ENCODE results near the gene STX18. TPM values are rescaled to one million over a fixed set of nuclear protein-coding genes. Genes with fewer than 3 reads are reported as not detected.
"Not testable (repeated sequence)": the region's sequence is repeated elsewhere in the genome, so short reads cannot be mapped to it uniquely, and the experiment has no call there.

Gene STX18
- total RNA-seq, 1 donor from 2014 or later = 18.2 TPM

DNA sequence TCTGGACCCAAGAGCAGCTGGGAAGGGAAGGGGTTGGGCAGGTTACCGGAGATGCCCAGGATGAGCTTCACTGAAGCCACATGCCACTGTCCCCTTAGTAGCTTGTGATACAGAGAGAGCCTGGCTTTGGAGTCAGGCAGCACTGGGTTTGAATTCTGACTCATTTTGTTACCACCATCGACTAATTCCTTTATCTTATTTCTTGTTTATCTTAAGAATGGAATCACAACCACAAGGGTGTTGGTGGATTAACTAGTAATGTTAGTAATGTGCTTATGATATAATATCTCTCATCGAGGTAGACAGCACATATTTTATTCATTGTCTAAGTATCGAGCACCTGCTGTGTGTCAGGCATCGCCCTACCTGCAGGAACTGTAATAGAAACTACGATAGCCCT, 17.7 kb upstream of the STX18 start:
- ATAC-seq = no peak
- no peak for DNase-seq
- intact Hi-C loops (cut with micrococcal nuclease) = no loop called here

DNA sequence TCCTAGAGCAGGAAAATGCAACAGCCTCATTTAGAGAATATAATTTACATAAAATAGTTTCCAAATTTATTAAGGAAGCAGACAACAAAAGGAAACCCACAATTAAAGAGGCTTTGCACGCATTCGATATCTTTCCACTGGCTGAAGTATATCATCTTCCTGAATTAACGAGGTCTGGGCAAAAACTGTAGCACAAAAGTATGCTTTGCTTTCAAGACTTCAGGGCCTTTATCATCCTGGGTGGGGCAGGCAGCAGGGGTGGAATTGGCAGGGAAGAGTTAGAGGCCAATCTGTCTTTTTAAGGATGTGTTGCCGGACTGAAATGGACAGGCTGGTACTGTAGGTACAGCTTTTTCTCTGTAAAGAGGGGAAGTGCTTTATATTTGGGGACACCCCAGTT, 17.0 kb upstream of the STX18 start:
- DNase-seq (no peak), ATAC-seq (no peak)
- intact Hi-C loops (cut with micrococcal nuclease) = no loop called here

DNA sequence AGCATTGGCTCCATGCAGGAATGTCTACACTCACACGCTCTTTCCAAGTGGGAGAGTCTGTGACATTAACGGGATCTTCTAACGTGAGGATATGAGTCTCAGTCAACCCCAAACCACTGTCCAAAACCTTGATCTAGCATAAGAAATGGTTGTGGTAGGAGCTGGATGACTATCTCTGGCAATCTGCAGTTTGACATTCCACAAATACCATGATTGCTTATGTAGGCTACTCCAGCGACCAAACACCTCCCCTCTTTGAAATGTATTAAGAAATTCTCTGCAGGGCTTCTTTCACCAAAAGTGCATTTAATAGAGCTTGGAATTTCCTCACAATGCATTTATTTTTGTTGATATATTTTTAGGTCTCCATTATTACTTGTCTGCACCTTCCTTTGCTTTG, 14.1 kb upstream of the STX18 start:
- DNase-seq = no peak
- ATAC-seq = no peak
- intact Hi-C loops (cut with micrococcal nuclease) = no loop called here

DNA sequence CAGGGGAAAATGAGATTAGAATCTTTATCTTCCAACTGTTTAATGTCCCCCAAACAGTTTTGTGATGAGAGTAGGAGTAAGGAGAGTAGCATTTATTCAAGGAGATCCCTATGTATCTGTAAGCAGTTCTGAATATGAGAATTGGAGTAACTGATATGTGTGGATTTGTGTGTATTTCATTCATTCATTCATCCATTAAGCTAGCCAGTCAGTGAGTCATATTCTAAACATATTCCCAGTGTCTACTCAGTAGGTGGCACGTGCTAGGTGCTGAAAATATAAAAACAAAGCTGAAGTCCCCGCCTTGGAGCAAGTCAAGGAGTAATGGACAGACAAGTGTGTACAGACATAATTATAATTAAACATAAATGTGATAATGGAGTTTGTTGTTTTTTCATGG, 12.4 kb upstream of the STX18 start:
- DNase-seq = no peak
- ATAC-seq = no peak
- intact Hi-C loops (cut with micrococcal nuclease) = no loop called here

DNA sequence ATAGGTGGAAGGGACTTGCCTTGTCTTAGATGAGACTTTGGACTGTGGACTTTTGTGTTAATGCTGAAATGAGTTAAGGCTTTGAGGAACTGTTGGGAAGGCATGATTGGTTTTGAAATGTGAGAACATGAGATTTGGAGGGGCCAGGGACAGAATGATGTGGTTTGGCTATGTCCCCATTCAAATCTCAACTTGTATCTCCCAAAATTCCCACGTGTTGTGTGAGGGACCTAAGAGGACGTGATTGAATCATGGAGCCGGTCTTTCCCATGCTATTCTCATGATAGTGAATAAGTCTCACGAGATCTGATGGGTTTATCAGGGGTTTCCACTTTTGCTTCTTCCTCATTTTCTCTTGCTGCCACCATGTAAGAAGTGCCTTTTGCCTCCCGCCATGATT, 10.2 kb upstream of the STX18 start:
- intact Hi-C loops (cut with micrococcal nuclease); DNase-seq; ATAC-seq: not testable (repeated sequence)

DNA sequence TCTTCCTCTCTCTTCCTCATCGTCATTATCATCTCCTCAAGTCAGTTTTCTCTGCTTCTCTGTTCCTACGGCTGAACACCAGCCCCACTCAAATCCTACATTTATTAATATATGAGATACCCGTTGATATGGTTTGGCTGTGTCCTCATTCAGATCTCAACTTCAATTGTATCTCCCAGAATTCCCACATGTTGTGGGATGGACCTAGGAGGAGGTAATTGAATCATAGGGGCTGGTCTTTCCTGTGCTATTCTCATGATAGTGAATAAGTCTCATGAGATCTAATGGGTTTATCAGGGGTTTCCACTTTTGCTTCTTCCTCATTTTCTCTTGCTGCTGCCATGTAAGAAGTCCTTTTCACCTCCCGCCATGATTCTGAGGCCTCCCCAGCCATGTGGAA, 8.3 kb upstream of the STX18 start:
- ATAC-seq; intact Hi-C loops (cut with micrococcal nuclease); DNase-seq: not testable (repeated sequence)

DNA sequence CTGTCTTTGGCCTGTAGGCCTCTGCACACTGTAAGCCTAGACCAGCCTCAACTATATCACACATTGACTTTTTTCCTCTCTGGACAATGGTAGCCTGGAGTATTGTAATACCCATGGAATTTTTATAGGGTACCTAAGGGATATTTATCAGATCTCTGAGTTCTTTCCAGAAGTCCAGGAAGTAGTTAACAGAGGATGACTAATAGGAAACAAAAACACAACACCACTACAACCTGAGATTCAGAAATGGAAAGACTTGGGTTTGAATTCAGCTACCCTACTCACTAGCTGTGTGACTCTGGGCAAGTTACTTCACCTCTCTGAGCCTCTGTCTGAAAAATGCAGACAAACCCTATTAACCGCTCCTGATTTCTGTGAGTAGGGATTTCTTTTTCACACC, 7.7 kb upstream of the STX18 start:
- DNase-seq = no peak
- intact Hi-C loops (cut with micrococcal nuclease) = no loop called here
- ATAC-seq = no peak

DNA sequence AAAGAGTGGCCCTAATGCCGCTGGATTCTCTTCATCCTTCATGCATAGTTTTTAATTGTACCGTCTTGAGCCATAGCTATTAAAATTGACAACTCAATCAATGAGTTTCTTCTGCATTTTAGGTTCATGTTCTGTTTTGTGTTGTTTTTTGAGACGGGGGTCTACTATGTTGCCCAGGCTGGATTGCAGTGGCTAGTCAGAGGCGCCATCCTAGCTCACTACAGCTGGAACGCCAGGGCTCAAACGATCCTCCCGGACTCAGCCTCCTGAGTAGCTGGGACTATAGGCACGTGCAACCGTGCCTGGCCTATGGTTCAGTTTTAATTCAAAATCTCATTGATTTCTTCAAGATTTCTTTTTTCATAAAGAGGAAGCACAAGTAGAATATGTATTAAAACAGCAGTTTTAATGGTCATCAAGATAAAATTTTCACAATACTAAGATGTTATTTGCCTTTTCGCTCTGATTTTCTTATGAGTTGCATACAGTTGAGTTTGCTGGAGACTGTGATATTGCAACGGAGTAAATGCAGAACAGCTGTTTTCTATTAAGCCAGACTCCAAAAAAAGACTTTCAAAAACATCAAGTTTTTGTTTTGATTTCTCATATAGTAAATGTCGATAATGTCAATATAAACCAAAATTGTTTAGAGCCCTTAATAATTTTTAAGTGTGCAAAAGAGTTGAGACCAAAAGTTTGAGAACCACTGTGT, 1.1 kb upstream of the STX18 start:
- DNase-seq (no peak), ATAC-seq (no peak)
- intact Hi-C loops (cut with micrococcal nuclease) = no loop called here

DNA sequence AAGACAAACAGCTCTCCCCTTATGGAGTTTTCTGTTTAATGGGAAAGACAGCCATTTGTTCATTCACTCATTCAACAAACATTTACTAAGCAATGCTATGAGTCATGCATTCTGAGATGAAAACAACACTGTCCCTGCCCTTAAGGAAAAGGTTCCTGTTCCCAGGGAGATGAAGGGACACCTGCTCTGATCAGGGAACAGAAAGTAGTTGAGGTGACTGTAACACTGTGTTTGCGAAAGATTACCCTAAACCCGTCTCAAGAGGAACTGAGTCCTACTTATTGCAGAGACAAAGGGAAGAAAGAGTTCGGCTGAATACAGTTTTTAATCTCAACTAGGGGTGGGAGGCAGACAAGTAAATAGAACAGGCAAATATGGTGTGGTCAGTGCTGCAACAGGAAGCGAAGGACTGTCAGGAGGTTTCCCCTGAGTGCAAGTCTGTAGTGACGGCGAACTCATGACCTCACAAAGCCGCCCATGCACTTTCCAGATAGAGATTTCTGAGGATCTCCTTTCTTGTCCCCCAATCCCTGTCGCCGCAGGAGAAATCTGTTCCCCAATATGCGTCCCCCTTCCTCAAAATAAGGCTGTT, 712 bp downstream of the STX18 start:
- peak; percentile 52 for ATAC-seq
- DNase-seq = no peak
- intact Hi-C loops (cut with micrococcal nuclease) = no loop called here

DNA sequence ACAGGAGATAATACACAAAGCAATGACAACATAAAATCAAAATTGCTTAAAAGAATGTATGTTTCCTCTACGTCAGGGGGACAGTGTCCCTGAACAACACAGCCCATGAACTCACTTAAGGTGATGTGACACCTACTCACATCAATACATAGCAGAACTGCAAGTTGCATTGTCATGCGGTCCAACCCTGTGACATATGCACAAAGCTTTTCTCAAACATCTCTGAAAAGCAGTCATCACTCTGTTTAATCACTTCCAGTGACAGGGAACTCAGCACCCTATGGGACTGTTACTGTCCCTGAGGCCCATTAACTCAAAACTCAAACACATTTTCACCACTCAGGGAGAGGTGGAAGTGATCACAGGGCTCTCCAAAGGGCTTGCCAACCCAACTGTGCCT, 2.4 kb downstream of the STX18 start:
- DNase-seq (no peak), ATAC-seq (no peak)
- intact Hi-C loops (cut with micrococcal nuclease) = no loop called here

DNA sequence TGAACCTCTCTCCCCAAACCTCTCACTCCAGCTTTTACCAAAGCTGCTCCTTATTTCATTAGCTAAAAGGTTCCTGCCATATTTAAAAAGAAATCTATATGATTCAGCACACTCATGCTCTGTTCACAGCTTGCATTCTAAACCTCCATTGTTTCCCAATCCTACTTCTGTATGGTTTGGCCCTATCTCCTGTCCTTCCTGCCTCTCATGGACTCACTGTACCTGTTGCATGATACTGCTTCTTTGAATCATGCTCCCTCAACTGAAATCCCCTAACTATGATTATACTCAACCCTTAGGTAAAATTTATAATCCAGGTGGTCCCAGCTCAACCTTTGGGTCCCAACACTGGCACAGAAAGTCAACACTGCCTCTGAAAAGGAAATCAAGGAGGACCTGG, 6.3 kb downstream of the STX18 start:
- DNase-seq (no peak), ATAC-seq (no peak)
- intact Hi-C loops (cut with micrococcal nuclease) = no loop called here

DNA sequence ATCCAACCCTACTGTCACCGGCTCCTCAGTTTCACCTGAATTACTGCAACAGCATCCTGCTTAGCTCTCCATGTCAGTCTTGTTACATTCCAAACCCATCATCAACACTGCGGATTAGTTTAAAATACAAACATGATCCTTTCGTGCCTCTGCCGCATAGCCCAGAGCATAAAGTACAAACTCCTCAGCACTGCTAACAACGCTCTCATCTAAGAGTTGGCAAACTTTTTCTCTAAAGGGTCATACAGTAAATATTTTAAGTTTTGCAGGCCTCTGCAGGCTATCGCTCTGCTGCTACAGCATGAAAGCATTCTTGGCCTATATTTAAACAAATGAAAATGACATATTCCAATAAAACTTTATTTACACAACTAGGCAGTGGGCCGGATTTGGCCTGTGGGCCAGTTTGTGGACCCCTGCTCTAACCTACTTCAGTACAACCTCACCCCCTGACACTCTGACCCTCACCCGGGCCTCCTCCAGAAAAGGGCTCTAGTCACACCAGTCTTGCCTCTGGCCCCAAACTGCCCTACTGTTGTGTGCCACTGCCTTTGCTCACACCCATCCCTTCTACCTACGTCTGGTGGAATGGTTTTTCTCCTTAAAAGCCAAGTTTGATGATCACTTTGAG, 7.2 kb downstream of the STX18 start:
- DNase-seq = no peak
- intact Hi-C loops (cut with micrococcal nuclease) = no loop called here
- no peak for ATAC-seq

DNA sequence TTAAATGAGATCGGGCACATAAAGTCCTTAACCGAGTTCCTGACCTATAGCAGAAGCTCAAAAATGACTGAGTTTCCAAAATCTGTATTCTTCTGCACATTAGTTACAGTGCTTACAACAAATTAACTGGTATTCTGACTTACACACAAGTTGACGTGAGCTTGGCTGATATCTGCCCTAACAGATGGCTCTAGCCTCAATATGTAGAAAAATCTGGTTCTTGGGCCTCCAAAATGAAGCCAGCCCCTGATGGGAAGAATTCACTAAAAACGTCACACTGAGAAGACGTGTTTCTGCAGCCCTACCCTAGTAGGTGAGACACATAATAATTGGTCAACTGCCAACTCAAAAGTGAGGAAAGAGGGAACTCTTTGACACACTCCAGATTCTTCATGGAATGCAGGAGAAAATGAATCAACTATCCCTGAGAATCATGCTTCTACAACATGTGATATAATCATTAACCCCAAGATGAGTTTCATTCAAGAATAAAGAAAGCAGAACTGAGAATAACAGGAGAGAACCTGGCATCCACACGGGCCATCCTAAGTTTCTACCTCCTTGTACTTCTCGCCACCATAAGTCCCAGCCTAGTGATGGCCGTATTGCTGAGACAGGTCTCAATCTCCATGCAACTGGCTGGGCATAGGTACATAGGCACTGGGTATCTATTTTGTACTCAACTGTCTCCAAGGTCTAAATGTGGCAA, 8.2 kb downstream of the STX18 start:
- ATAC-seq = no peak
- DNase-seq = no peak
- intact Hi-C loops (cut with micrococcal nuclease) = no loop called here

DNA sequence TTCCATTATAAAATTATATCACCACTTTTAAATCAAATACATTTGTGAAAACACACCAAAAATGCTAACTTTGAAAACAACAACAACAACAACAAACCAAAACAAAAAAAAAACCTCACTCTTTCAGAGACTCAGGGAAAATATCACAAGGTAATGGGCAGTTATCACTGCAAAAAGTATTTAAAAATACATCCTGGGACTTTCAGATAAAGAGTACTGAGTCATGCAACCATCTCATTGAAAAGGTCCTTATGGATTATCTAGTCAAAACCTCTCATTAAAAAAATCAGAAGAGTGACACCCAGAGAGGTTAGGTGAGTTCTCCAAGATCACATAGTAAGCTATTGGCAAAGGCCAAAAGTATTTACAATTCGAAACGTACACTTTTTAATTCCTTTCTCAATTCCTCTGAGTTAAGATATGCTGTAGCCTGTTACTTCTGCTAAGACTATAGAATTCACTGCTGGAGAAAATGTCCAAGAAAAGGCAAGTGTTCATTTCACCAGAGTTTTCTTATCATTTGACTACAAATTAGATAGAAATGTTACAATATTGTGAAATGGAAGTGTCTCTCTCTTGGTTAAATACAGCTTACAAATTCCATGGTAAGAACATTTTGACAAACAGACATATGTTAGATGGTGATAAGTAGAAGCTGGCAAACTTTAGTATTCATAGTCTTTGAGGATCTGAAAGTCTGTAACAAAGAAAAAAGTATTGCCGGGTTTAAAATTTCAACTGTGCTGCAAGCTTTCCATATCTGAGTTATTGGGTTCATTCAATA, 9.3 kb downstream of the STX18 start:
- intact Hi-C loops (cut with micrococcal nuclease) = no loop called here
- DNase-seq (no peak), ATAC-seq (no peak)

DNA sequence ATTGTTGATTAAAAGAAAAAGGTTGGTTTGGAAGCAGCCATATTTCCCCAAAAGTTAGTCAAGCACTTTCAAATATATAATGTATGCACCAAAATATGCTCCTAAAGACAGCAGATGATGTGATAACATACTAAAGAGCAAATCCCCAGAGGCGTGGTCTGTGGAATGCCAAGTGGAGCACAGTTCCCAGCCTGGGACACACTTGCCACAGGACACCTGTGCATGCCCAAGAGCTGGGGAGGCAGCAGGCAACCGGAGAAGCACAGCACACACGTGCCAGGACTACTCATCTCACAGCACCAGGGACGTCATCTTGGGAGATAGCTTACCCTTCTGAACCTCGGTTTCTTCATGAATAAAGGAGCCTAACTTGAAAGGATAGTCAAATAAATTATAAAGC, 12.5 kb downstream of the STX18 start:
- DNase-seq = no peak
- ATAC-seq = no peak

DNA sequence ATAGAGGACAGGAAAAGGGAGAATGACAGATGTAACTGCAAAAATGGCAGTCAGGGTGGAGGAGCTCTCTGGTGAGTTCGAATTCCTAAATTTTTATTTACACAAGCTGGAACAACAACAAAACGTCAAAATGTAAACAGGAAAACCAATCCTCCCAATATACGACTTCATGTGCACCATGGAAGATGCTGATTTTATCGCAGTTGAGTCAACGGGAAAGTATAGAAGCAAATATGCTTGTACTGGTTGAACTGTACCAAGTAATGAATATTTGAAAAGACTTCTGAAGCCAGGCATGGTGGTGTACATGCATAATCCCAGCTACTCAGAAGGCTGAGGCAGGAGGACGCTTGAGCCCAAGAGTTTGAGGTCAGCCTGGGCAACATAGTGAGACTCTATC, 15.4 kb downstream of the STX18 start:
- no peak for DNase-seq
- intact Hi-C loops (cut with micrococcal nuclease) = no loop called here

More for the DNA sequence above, 12.5 kb downstream of the STX18 start:
- intact Hi-C loops (cut with micrococcal nuclease) = no loop called here

DNA sequence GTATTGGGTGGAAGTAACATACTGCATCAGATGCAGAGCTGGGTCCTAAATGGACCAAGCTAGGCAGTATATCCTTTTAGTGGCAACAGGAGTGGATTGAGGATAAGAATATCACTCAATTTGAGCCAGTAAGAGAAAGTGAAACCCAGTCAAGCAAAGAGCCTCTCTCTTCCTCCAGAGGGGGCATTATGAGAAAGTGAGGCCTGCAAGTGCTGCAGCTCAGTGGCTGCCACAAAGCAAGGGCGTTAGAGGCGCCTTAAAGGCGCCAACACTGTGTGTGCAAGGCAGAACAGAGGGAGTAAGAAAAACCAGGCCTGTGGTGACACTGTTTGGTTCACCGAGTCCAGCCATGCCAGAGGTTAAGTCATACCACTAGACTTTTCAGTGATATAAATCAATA, 17.5 kb downstream of the STX18 start:
- ATAC-seq = no peak
- intact Hi-C loops (cut with micrococcal nuclease) = no loop called here
- DNase-seq = no peak

More for the DNA sequence above, 15.4 kb downstream of the STX18 start:
- no peak for ATAC-seq

DNA sequence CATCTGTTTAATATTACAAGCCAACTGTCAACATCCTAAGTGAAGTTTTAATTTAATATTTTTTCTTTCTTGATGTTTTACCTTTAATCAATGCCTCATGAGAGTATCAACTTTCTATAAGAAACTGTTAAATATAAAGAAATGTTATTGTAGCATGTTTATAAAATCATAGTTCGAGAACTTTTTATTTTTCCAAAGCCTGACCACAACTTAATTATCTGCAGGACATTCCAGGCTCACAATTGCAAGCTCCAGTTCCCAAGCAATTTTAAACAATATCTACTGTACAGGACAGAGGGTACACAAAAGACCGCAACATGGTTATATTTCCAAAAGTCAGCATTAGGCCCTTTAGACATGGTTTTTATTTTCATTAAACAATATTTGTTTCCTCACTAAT, 20.1 kb downstream of the STX18 start:
- intact Hi-C loops (cut with micrococcal nuclease) = no loop called here
- DNase-seq = no peak
- no peak for ATAC-seq

DNA sequence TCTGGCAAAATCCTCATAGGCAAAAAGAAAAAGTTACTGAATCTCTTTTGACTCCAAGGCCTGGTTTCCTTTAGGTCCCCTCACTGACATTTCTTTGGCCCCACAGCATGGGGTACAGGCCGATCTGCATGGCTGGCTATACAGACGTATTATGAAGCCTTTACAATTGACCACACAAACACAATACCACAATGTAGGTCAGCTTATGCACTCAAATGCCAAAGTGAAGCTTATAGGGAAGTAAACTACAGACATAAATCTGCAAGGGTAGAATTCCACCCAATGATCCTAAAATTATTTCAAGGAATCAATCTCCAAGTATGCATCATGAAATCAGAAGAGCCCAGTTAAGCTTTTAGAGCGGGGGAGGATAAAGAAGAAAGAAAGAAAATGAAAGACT, 20.7 kb downstream of the STX18 start:
- ATAC-seq (no peak), DNase-seq (no peak)
- intact Hi-C loops (cut with micrococcal nuclease) = no loop called here

Data from left ventricle myocardium superior (tissue), 1 donor.